OCI-LY3 (cell line): ENCODE results near the gene AGBL4.

Source experiments
- CTCF ChIP-seq: fragments of 200-600, 300-600 bp; sonication (generic); IDR thresholded peaks from 2 replicates; pipeline ENCODE4 v1.5.1; 2014; ENCODE audit warnings: antibody characterized with exemption, low read length, low read depth
- EZH2phosphoT487 ChIP-seq: fragments of 200-600 bp; shearing (Covaris generic); IDR thresholded peaks from 2 replicates; pipeline ENCODE4 v1.6.1; 2018; ENCODE audit warnings: antibody characterized with exemption, mixed run types, low read depth

DNA sequence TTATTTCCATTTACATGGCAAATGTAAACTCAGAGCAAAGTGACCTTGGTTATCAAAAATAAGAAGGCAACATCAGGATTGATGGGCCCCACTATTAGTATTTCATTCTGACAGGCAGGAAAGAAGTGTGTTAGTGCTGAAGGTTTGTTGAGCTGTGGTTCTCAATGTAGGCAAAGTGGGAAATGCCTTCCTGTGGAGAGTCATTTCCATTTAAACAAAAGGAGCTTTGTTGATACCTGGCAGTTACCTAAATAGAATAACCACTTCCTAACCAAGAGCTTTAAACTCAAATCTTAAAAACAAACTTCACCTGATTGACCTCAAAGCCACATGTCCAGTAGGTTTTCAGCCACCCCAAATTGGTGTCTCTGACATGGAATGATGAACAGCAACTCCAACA, 667.2 kb downstream of the AGBL4 start:
- TF ChIP-seq CTCF (no peak), EZH2phosphoT487 (no peak)
